Right lobe of liver (tissue), 6 donors: ENCODE measurements around the gene DECR2. TPM values are rescaled to one million over a fixed set of nuclear protein-coding genes. Genes with fewer than 3 reads are reported as not detected.

ENCODE experiments used
- ATAC-seq, 4 donors: fragments of 200-7000 bp; cut with Tn5 transposase; one replicate each; pipeline ENCODE4 v1.9.1; 2020; ENCODE audit warnings: mild to moderate bottlenecking in 4 of 4, moderate library complexity in 4 of 4
- DNase-seq, 3 donors: peaks; one replicate each; pipeline ENCODE4 v3.0.0-alpha.2; 2020
- H3K27ac ChIP-seq, 3 donors: fragments of 200-600 bp; one replicate each; pipeline ENCODE4 v1.8.0; 2022
- H3K27me3 ChIP-seq, 2 donors: fragments of 200-600 bp; one replicate each; pipeline ENCODE4 v1.8.0; 2022
- H3K36me3 ChIP-seq, 4 donors: fragments of 200-600 bp; sonication (generic) in 1 of 4; one replicate each; pipeline versions ENCODE4 v1.5.1 to v1.8.0; 2017 to 2022; ENCODE audit warnings: control low read depth in 1 of 4
- H3K4me1 ChIP-seq, 4 donors: fragments of 200-600 bp; sonication (generic) in 1 of 4; one replicate each; pipeline versions ENCODE4 v1.5.1 to v1.8.0; 2017 to 2022; ENCODE audit warnings: control low read depth in 1 of 4
- H3K4me3 ChIP-seq, 3 donors: fragments of 200-600 bp; one replicate each; pipeline ENCODE4 v1.8.0; 2022
- H3K9me3 ChIP-seq, 4 donors: fragments of 200-600 bp; sonication (generic) in 1 of 4; one replicate each; pipeline versions ENCODE4 v1.5.1 to v1.8.0; 2017 to 2022; ENCODE audit warnings: control low read depth in 1 of 4
- POLR2A ChIP-seq: fragments of 450-650 bp; IDR thresholded peaks from one replicate; pipeline ENCODE4 v1.6.1; 2017; ENCODE audit warnings: antibody characterized with exemption, mild to moderate bottlenecking
- WGBS: methylation state at CpG from one replicate; pipeline ENCODE4 v1.1.6; 2018; ENCODE audit warnings: low coverage, low lambda C conversion rate; ENCODE audit not compliant: insufficient coverage; ENCODE audit errors: missing lambda C conversion rate; 5-methylcytosine and 5-hydroxymethylcytosine counted together
- intact Hi-C, 2 donors: fragments of 100-400 bp; cut with DNase I; formaldehyde crosslinking; loops; one replicate each; pipeline versions ENCODE4 v1.11.2 to v1.14.1; 2022
- total RNA-seq, 6 experiments: library from RNA; depleted of rRNA in 2 of 6; stranded (reverse); fragments of >200 nt in 2 of 6; fragmentation: NEBNext Ultra II Directional in 3 of 6; extraction: Animal tissue kit (Norgen Biotek cat#: 25700) in 3 of 6; gene quantifications; one replicate each; pipeline versions ENCODE4 v1.1.0 to v1.2.4, GENCODE V29; 2016 to 2023
- TF ChIP-seq, protein P1 (sequence below), 4 donors: fragments of 200-600 bp in 3 of 4; fragments of 450-650 bp in 1 of 4; IDR thresholded peaks; one replicate each; pipeline versions ENCODE4 v1.5.1 to v1.8.0; 2016 to 2022; ENCODE audit warnings: antibody characterized with exemption in 4 of 4, mild to moderate bottlenecking in 2 of 4
- donor health status: DM: no; HTN: yes; CAD: no.
- donor health status: DM: no; HTN: no; CAD: no.
- donor health status: DM: no; HTN: no; CAD: no.
- donor health status: DM: no; HTN: yes; CAD: no.
- donor health status: DM: no; HTN: yes; CAD: no.

DECR2 gene
- total RNA-seq, 6 experiments from 2014 or later = 73.6 to 169 (median 97.0) TPM

DNA sequence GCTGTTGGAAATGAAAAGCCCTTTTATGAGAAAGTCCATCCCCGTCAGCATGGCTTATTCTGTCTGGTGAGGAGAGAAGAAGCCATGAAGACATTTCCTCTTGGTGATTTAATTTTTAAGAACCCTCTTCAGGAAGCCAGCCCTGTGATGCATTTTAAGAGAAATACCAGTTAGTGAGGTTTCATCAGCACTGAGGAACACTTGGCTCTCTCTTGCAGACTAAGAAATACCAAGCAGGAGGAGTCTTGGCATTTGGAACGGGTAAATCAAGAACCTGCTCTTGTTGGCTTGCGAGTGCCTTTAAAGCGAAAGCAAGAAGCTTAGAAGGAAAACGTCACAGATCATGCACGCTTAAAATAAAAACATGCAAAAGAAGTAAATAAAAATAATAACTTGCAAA is 41.3 kb downstream of the DECR2 start:
- no peak overlapping the region for H3K27ac ChIP-seq
- 94% methylated on average over 6 of the region's 6 CpGs for WGBS

DNA sequence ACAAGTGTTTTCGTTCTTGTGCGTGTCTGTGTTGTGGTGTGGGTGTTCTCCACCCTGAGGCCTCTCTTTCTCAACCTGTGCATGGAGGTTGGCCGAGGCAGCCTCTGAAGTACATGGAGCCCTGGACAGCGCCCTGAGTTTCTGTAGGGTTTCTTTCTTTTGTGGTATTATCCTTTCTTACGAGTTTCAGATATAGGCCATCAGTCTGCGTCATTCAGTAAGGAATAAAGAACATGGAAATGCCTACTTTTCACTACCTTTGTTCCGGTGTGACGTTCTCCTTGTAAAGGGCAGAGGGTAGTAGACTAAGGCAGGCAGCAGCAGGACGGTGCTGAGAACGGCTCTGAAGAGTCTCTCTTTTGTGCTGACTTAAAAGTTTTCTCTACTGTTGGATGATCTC is 42.3 kb downstream of the DECR2 start:
- no peak for ATAC-seq
- DNase-seq = no peak
- intact Hi-C loops = no loop called here
- Histone ChIP-seq H3K4me1 (no peaks in the 10 kb centered on the region), H3K27me3 (no peaks in the 10 kb centered on the region), H3K36me3 (no peaks in the 10 kb centered on the region), H3K9me3 (no peaks in the 10 kb centered on the region), H3K4me3 (no peak overlapping the region), H3K27ac (no peak overlapping the region)
- TF ChIP-seq, protein P1, sequence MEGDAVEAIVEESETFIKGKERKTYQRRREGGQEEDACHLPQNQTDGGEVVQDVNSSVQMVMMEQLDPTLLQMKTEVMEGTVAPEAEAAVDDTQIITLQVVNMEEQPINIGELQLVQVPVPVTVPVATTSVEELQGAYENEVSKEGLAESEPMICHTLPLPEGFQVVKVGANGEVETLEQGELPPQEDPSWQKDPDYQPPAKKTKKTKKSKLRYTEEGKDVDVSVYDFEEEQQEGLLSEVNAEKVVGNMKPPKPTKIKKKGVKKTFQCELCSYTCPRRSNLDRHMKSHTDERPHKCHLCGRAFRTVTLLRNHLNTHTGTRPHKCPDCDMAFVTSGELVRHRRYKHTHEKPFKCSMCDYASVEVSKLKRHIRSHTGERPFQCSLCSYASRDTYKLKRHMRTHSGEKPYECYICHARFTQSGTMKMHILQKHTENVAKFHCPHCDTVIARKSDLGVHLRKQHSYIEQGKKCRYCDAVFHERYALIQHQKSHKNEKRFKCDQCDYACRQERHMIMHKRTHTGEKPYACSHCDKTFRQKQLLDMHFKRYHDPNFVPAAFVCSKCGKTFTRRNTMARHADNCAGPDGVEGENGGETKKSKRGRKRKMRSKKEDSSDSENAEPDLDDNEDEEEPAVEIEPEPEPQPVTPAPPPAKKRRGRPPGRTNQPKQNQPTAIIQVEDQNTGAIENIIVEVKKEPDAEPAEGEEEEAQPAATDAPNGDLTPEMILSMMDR (IDR thresholded peaks at IDR 0.05) = no peak
- TF ChIP-seq POLR2A = no peak
- 81% methylated on average over 9 of the region's 10 CpGs for WGBS

More for the DNA sequence above, 41.3 kb downstream of the DECR2 start:
- Histone ChIP-seq H3K36me3 (no peaks in the 10 kb centered on the region), H3K9me3 (no peaks in the 10 kb centered on the region), H3K4me3 (no peak overlapping the region), H3K27me3 (no peaks in the 10 kb centered on the region), H3K4me1 (no peaks in the 10 kb centered on the region)
- ATAC-seq (no peak), DNase-seq (no peak)
- TF ChIP-seq, protein P1 (IDR thresholded peaks at IDR 0.05) = no peak
- TF ChIP-seq POLR2A = no peak
- intact Hi-C loops = no loop called here

DNA sequence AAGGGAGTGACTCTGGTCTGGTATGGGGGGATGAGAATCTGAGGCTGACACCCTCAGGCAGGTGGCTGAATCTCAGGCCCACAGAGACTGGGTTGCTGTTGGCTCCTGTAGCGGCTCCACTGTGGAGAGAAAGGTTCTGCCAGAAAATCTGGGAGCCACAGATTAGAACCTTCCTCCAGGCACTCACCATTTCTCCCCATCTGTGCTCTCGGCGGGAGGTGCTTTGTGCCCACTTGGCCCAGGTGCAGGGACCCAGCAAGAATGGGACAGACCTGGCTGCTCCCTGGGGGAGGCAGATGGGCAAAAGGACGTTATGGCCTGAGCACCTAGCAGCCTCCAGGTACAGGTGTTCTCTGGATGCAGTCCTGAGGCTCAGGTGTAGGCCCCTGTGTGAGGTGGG is 43.9 kb downstream of the DECR2 start:
- intact Hi-C loops = no loop called here
- no peaks in the 10 kb centered on the region for H3K4me1 ChIP-seq
- no peaks in the 10 kb centered on the region for H3K9me3 ChIP-seq
- DNase-seq (no peak), ATAC-seq (no peak)
- H3K27me3 ChIP-seq = no peaks in the 10 kb centered on the region
- H3K4me3 ChIP-seq = no peak overlapping the region
- TF ChIP-seq POLR2A = no peak
- TF ChIP-seq, protein P1 (IDR thresholded peaks at IDR 0.05) = no peak
- H3K27ac ChIP-seq = no peak overlapping the region
- WGBS = 88% methylated on average over 3 of the region's 4 CpGs
- no peaks in the 10 kb centered on the region for H3K36me3 ChIP-seq

DNA sequence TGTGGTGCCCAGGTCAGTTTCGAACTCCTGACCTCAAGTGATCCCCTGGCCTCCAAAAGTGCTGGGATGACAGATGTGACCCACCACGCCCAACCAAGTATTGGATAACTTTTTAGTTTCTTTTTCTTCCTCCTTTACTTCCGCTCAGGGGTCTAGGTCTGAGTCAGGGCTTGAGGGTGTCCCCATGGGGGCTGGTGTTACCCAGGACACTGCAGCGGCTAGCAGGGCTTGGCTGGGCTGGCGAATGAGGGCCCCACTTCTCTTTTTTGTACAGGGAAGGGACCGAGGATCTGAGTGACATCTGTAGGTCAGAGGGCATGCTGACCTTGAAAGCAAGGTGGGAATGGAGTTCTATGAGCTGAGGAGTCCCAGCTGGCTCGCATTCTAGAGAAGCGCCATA is 48.7 kb downstream of the DECR2 start:
- no peaks in the 10 kb centered on the region for H3K9me3 ChIP-seq
- H3K4me3 ChIP-seq = no peak overlapping the region
- intact Hi-C loops = no loop called here
- no peak for DNase-seq
- no peaks in the 10 kb centered on the region for H3K36me3 ChIP-seq
- H3K4me1 ChIP-seq = peaks cover 0 to 6% (median 0%) of the 10 kb centered on the region in 4 donors
- TF ChIP-seq, protein P1 (IDR thresholded peaks at IDR 0.05) = no peak
- no peak for TF ChIP-seq POLR2A
- peak in 2 of 4 donors; percentile 15 to 26 for ATAC-seq
- 94% methylated on average over 6 of the region's 8 CpGs for WGBS
- no peaks in the 10 kb centered on the region for H3K27me3 ChIP-seq
- no peak overlapping the region for H3K27ac ChIP-seq
